Keratinocyte (primary cell): Measurements from ENCODE around the gene HPS1. TPM values are rescaled to one million over a fixed set of nuclear protein-coding genes. Genes with fewer than 3 reads are reported as not detected.

Experiments used
- DNase-seq: peaks from one replicate; pipeline ENCODE4 v3.0.0-alpha.2; 2011; ENCODE audit warnings: low read depth, missing footprints, low spot score
- FAIRE-seq: peaks from 2 replicates; lab custom pipeline; 2011; peaks lifted over from hg19 to GRCh38; lab: Jason Lieb, UNC
- H2AFZ ChIP-seq: 2 replicates; pipeline ENCODE4 v1.6.0; 2012; ENCODE audit warnings: low read length, control low read depth, inconsistent platforms; ENCODE audit not compliant: control insufficient read depth
- H3K27ac ChIP-seq: 2 replicates; pipeline ENCODE4 v1.5.1; 2011; ENCODE audit warnings: low read length; ENCODE audit not compliant: control insufficient read depth, insufficient read depth
- H3K27me3 ChIP-seq: 3 replicates; pipeline ENCODE4 v1.6.0; 2011; ENCODE audit warnings: low read length; ENCODE audit not compliant: control insufficient read depth, insufficient read depth; ENCODE audit errors: extremely low read depth
- H3K36me3 ChIP-seq, 2 experiments: 2 replicates in 1 of 2; 3 replicates in 1 of 2; pipeline ENCODE4 v1.5.1; 2011; ENCODE audit warnings: low read length in 2 of 2, mild to moderate bottlenecking in 1 of 2; ENCODE audit not compliant: control insufficient read depth in 2 of 2, insufficient read depth in 2 of 2; ENCODE audit errors: extremely low read depth in 1 of 2
- H3K4me1 ChIP-seq: 3 replicates; pipeline ENCODE4 v1.5.1; 2011; ENCODE audit warnings: low read length; ENCODE audit not compliant: control insufficient read depth, insufficient read depth; ENCODE audit errors: extremely low read depth
- H3K4me2 ChIP-seq: 3 replicates; pipeline ENCODE4 v1.6.0; 2011; ENCODE audit warnings: low read depth, low read length; ENCODE audit not compliant: control insufficient read depth, insufficient read depth; ENCODE audit errors: extremely low read depth
- H3K4me3 ChIP-seq, 3 experiments: fragments of 200-600 bp in 1 of 3; sonication (generic) in 1 of 3; 2 replicates in 2 of 3; 3 replicates in 1 of 3; pipeline ENCODE4 v1.5.1; 2011 to 2016; ENCODE audit warnings: low read length in 3 of 3, mild to moderate bottlenecking in 3 of 3, control low read depth in 2 of 3, inconsistent platforms in 1 of 3, low read depth in 1 of 3, mixed read lengths in 1 of 3, mixed run types in 1 of 3, moderate library complexity in 1 of 3; ENCODE audit not compliant: control insufficient read depth in 2 of 3, insufficient read depth in 2 of 3; ENCODE audit errors: extremely low read depth in 1 of 3
- H3K79me2 ChIP-seq: 2 replicates; pipeline ENCODE4 v1.6.0; 2012; ENCODE audit warnings: low read length; ENCODE audit not compliant: control insufficient read depth, insufficient read depth
- H3K9ac ChIP-seq: 3 replicates; pipeline ENCODE4 v1.6.0; 2011; ENCODE audit warnings: low read length; ENCODE audit not compliant: control insufficient read depth, insufficient read depth; ENCODE audit errors: extremely low read depth
- H3K9me1 ChIP-seq: 3 replicates; pipeline ENCODE4 v1.6.0; 2011; ENCODE audit warnings: low read length; ENCODE audit not compliant: control insufficient read depth, insufficient read depth; ENCODE audit errors: extremely low read depth
- H3K9me3 ChIP-seq: 2 replicates; pipeline ENCODE4 v1.5.1; 2012; ENCODE audit warnings: low read depth, low read length; ENCODE audit not compliant: control insufficient read depth
- H4K20me1 ChIP-seq: 3 replicates; pipeline ENCODE4 v1.6.0; 2011; ENCODE audit warnings: low read length; ENCODE audit not compliant: control insufficient read depth, insufficient read depth; ENCODE audit errors: extremely low read depth
- EZH2 ChIP-seq: IDR thresholded peaks from one replicate; pipeline ENCODE4 v1.6.1; 2012; ENCODE audit warnings: inconsistent platforms, mild to moderate bottlenecking, low read length, moderate library complexity
- dilution Hi-C: fragments of 300-500 bp; cut with MboI; formaldehyde crosslinking; loops from one replicate; pipeline ENCODE4 v1.7.0; 2020; ENCODE audit warnings: low sequenced_read_pairs; ENCODE audit not compliant: extremely low pct_ligation_motif_present
- polyA plus RNA-seq, 5 experiments: library from polyadenylated mRNA; depleted of rRNA in 3 of 5; stranded (reverse) in 3 of 5; stranded (forward) in 1 of 5; unstranded in 1 of 5; fragments of >200 nt; gene quantifications; 1 replicate in 1 of 5; 2 replicates in 3 of 5; 3 replicates in 1 of 5; pipeline versions ENCODE4 v1.2.1 to v1.2.3, GENCODE V29; 2011 to 2012; ENCODE audit warnings: missing spikeins in 2 of 5, low read depth in 1 of 5, low replicate concordance in 1 of 5
- small RNA-seq, 3 experiments: library from RNA; depleted of rRNA; stranded (forward); fragments of <200 nt; gene quantifications; one replicate each; pipeline ENCODE3, GENCODE V24; 2012; ENCODE audit warnings: low read depth in 3 of 3, low replicate concordance in 1 of 3; ENCODE audit not compliant: insufficient read length in 3 of 3
- TF ChIP-seq, protein P1 (sequence below), 3 experiments: IDR thresholded peaks in 1 of 3; conservative IDR thresholded peaks in 1 of 3; optimal IDR thresholded peaks in 1 of 3; 2 replicates in 2 of 3; 3 replicates in 1 of 3; pipeline versions ENCODE3 to v1.5.1; 2011; ENCODE audit warnings: low read length in 3 of 3, mild to moderate bottlenecking in 3 of 3, moderate library complexity in 2 of 3, control low read depth in 1 of 3, inconsistent platforms in 1 of 3; ENCODE audit not compliant: insufficient read depth in 2 of 3; ENCODE audit errors: extremely low read depth in 1 of 3

HPS1 gene
- polyA plus RNA-seq, 1 donor (not counting 4 experiments of a cell fraction or from before 2014, with no cell fraction given) = 39.4 TPM

DNA sequence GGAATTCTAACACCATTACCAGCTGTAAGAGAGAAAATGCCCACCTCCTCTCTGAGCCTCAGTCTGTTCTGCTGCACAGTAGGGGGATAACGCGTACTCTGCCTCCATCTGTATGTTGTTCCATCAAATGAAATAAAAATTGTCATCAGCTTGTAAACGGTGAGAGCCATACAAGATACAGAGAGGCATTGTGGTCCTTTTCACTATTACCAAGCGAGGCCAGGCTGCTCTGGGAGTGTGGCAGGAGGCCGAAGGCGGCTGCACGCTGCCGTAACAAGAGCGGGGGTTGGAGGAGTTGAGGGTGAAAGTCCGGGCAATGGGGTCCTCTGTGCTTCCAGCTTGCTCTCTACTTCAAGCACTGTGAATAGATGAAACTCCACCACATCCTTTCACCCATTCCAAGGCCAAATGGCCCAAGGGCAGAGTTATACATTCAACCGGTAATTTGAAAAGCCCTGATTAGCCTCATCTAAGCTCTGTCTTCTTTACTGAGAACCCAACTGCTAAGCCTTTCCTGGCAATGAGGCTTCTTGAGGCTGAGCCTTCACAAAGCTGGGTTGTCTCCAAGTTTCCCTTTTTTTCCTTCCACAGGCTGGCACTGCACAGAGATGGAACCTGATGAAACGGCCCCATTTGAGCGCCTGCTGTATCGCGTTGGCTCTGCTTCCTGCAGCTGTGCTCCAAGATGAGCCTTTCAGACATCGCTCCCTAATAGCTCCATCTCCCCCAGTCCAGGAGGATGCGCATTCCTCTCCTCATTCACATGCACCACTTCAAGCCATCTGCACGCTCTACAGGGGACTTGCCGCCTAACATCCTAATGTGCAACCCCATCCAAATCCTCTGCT lies 78.9 kb downstream of the HPS1 start:
- Histone ChIP-seq H3K9me3 (no peaks in the 10 kb centered on the region), H2AFZ (no peak overlapping the region), H4K20me1 (no peaks in the 10 kb centered on the region), H3K9me1 (no peaks in the 10 kb centered on the region), H3K79me2 (no peaks in the 10 kb centered on the region), H3K36me3 (no peaks in the 10 kb centered on the region), H3K9ac (no peak overlapping the region), H3K27ac (no peak overlapping the region), H3K4me3 (no peak overlapping the region), H3K4me2 (no peak overlapping the region), H3K27me3 (peaks cover 4% of the 10 kb centered on the region), H3K4me1 (no peaks in the 10 kb centered on the region)
- dilution Hi-C loops = no loop called here
- TF ChIP-seq, protein P1, sequence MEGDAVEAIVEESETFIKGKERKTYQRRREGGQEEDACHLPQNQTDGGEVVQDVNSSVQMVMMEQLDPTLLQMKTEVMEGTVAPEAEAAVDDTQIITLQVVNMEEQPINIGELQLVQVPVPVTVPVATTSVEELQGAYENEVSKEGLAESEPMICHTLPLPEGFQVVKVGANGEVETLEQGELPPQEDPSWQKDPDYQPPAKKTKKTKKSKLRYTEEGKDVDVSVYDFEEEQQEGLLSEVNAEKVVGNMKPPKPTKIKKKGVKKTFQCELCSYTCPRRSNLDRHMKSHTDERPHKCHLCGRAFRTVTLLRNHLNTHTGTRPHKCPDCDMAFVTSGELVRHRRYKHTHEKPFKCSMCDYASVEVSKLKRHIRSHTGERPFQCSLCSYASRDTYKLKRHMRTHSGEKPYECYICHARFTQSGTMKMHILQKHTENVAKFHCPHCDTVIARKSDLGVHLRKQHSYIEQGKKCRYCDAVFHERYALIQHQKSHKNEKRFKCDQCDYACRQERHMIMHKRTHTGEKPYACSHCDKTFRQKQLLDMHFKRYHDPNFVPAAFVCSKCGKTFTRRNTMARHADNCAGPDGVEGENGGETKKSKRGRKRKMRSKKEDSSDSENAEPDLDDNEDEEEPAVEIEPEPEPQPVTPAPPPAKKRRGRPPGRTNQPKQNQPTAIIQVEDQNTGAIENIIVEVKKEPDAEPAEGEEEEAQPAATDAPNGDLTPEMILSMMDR (optimal IDR thresholded peaks at IDR 0.05 in 1 of 3, IDR thresholded peaks at IDR 0.05 in 1 of 3, conservative IDR thresholded peaks at IDR 0.05 in 1 of 3; ENCODE audit: extremely low read depth in 1 of 3, insufficient read depth in 2 of 3, low read length in 3 of 3) = no peak
- no peak for TF ChIP-seq EZH2
- FAIRE-seq (no peak), DNase-seq (no peak)

Small RNAs within 50 kb of the gene (small RNA-seq; reads per million reads assigned to genes)
- 0 to 0.33 (median 0) reads per million in 3 experiments for gene MIR4685

Other genes starting within 250 kb of the HPS1 start
- gene LOXL4, start 178.7 kb downstream of the HPS1 start, polyA plus RNA-seq = 0.01 to 0.03 TPM (median 0.01 TPM) in 3 replicates
- 4.0 to 6.9 TPM (median 4.4 TPM) in 3 replicates for gene PYROXD2, start 31.8 kb downstream of the HPS1 start, polyA plus RNA-seq